Measurements from ENCODE around the gene CDYL2.

- TF ChIP-seq CTCF (IDR thresholded peaks at IDR 0.05) (no peak), EP300 (IDR thresholded peaks at IDR 0.05) (no peak), POLR2A (IDR thresholded peaks at IDR 0.05; ENCODE audit: low read depth) (no peak), POLR2AphosphoS5 (IDR thresholded peaks at IDR 0.05) (no peak)
Measured at GRCh38 chr16:80739523-80739922, 64.9 kb downstream of the CDYL2 start.
